SK-N-SH treated with all-trans-retinoic acid at 6 μM for 48 hours (cell line): ENCODE results near the gene FAM174C.
A peak's percentile ranks its signal among the peaks of the same experiment; 100 is the strongest.

Experiments
- ATAC-seq: fragments of 200-7000 bp; cut with Tn5 transposase; 3 replicates; pipeline ENCODE4 v1.9.1; 2020; ENCODE audit warnings: mild to moderate bottlenecking, moderate library complexity
- BACH2 ChIP-seq: fragments of 250-450 bp; sonication (Bioruptor Pico); IDR thresholded peaks from 2 replicates; pipeline ENCODE4 v1.9.0; 2021; ENCODE audit warnings: mild to moderate bottlenecking, borderline replicate concordance
- CREB5 ChIP-seq: fragments of 250-450 bp; sonication (Bioruptor Pico); IDR thresholded peaks from 2 replicates; pipeline ENCODE4 v1.5.1; 2020; ENCODE audit warnings: low read depth, mild to moderate bottlenecking, moderate library complexity
- CSDC2 ChIP-seq: fragments of 250-450 bp; sonication (Bioruptor Pico); IDR thresholded peaks from 2 replicates; pipeline ENCODE4 v1.5.0; 2020; ENCODE audit warnings: mild to moderate bottlenecking, moderate library complexity
- CSRNP3 ChIP-seq: fragments of 250-450 bp; sonication (Bioruptor Pico); IDR thresholded peaks from 2 replicates; pipeline ENCODE4 v1.5.1; 2021; ENCODE audit warnings: mild to moderate bottlenecking, moderate library complexity
- ESRRG ChIP-seq: fragments of 250-450 bp; sonication (Bioruptor Pico); IDR thresholded peaks from 2 replicates; pipeline ENCODE4 v1.6.1; 2021; ENCODE audit warnings: mild to moderate bottlenecking
- GLIS3 ChIP-seq: fragments of 250-450 bp; sonication (Bioruptor Pico); IDR thresholded peaks from 2 replicates; pipeline ENCODE4 v1.5.0; 2020; ENCODE audit warnings: mild to moderate bottlenecking, moderate library complexity
- ISL1 ChIP-seq: fragments of 250-450 bp; sonication (Bioruptor Pico); IDR thresholded peaks from 2 replicates; pipeline ENCODE4 v2.1.2; 2022; ENCODE audit warnings: mild to moderate bottlenecking, moderate library complexity
- OSR1 ChIP-seq: fragments of 250-450 bp; sonication (Bioruptor Pico); IDR thresholded peaks from 2 replicates; pipeline ENCODE4 v1.8.0; 2022; ENCODE audit warnings: moderate library complexity, mild to moderate bottlenecking, inconsistent platforms
- POU6F1 ChIP-seq: fragments of 250-450 bp; sonication (Bioruptor Pico); IDR thresholded peaks from 2 replicates; pipeline ENCODE4 v1.8.0; 2021; ENCODE audit warnings: low read depth, mild to moderate bottlenecking, moderate library complexity, borderline replicate concordance
- PPARA ChIP-seq: fragments of 250-450 bp; sonication (Bioruptor Pico); IDR thresholded peaks from 2 replicates; pipeline ENCODE4 v1.5.0; 2020; ENCODE audit warnings: mild to moderate bottlenecking, borderline replicate concordance
- RARB ChIP-seq: fragments of 250-450 bp; sonication (Bioruptor Pico); IDR thresholded peaks from 2 replicates; pipeline ENCODE4 v1.8.0; 2021; ENCODE audit warnings: mild to moderate bottlenecking, moderate library complexity
- SNAI2 ChIP-seq: fragments of 250-450 bp; sonication (Bioruptor Pico); IDR thresholded peaks from 2 replicates; pipeline ENCODE4 v1.5.0; 2020; ENCODE audit warnings: mild to moderate bottlenecking, moderate library complexity
- TCF4 ChIP-seq: fragments of 250-450 bp; sonication (Bioruptor Pico); IDR thresholded peaks from 2 replicates; pipeline ENCODE4 v1.8.0; 2021; ENCODE audit warnings: mild to moderate bottlenecking, moderate library complexity, borderline replicate concordance
- TOX ChIP-seq: fragments of 250-450 bp; sonication (Bioruptor Pico); IDR thresholded peaks from 2 replicates; pipeline ENCODE4 v1.8.0; 2021; ENCODE audit warnings: mild to moderate bottlenecking, moderate library complexity, borderline replicate concordance
- ZC3H10 ChIP-seq: fragments of 250-450 bp; sonication (Bioruptor Pico); IDR thresholded peaks from 2 replicates; pipeline ENCODE4 v1.5.1; 2021; ENCODE audit warnings: mild to moderate bottlenecking, moderate library complexity
- ZFP3 ChIP-seq: fragments of 250-450 bp; sonication (Bioruptor Pico); IDR thresholded peaks from 2 replicates; pipeline ENCODE4 v1.5.0; 2020; ENCODE audit warnings: mild to moderate bottlenecking, moderate library complexity
- ZFP30 ChIP-seq: fragments of 450-650 bp; formaldehyde crosslinking; IDR thresholded peaks from 2 replicates; pipeline ENCODE4 v1.5.0; 2022; ENCODE audit warnings: mild to moderate bottlenecking, moderate library complexity
- ZNF565 ChIP-seq: fragments of 450-650 bp; formaldehyde crosslinking; conservative IDR thresholded peaks from 2 replicates; pipeline ENCODE4 v1.5.0; 2020; ENCODE audit warnings: low read depth, mild to moderate bottlenecking, moderate library complexity
- ZNF70 ChIP-seq: fragments of 450-650 bp; formaldehyde crosslinking; IDR thresholded peaks from 2 replicates; pipeline ENCODE4 v1.5.0; 2020; ENCODE audit warnings: mild to moderate bottlenecking, moderate library complexity
- ZNF8 ChIP-seq: fragments of 450-650 bp; formaldehyde crosslinking; IDR thresholded peaks from 2 replicates; pipeline ENCODE4 v1.5.0; 2020; ENCODE audit warnings: mild to moderate bottlenecking, moderate library complexity
- TF ChIP-seq, protein P1 (sequence below): fragments of 250-450 bp; sonication (Bioruptor Pico); IDR thresholded peaks from 2 replicates; pipeline ENCODE4 v1.8.0; 2020; ENCODE audit warnings: mild to moderate bottlenecking, moderate library complexity, borderline replicate concordance
- TF ChIP-seq, protein P2 (sequence below): fragments of 250-450 bp; sonication (Bioruptor Pico); IDR thresholded peaks from 2 replicates; pipeline ENCODE4 v1.5.0; 2020; ENCODE audit warnings: mild to moderate bottlenecking, moderate library complexity

The FAM174C gene

DNA sequence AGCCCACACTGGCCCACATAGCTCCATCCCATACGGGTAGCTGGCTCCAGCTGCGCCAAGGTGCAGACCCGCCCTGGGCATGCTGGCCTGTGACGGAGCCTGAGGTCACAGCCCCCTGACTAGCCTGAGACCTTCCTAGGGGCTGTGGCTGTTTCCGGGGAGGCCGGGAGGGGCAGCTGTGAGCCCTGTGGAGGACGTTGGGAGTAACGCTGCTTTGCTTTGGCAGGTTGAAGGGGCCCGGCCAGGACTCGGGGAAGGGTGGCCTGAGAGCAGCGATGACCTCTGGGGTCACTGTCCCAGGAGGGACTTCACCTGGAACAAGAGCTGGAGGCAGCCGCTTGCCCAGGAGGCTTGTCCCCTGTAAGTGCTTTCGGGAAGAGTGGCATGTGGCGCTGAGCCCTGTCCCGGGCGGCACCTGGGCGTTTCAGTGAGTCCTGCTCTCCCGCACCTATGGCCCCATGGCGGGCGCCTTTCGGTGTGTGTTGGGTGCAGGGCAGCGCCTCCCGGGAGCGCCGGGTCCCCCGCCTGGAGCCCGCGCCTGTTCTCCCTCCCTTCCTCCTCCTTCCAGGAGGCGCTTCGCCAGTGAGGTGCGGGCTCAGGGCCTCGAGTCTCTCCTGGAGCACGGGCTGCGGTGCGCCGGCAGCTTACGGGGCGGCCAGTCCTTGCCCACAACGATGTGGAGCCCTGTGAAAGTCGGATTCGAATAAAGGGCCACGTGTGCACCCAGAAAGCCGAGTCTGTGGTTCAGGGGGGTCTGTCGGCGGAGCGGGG lies 1.1 kb upstream of the FAM174C start:
- no peak for TF ChIP-seq ESRRG (CRISPR knock-in tag)
- TF ChIP-seq OSR1 (CRISPR knock-in tag), result no peak
- no peak for TF ChIP-seq TCF4 (CRISPR knock-in tag)
- no peak for TF ChIP-seq ZC3H10
- no peak for TF ChIP-seq SNAI2
- TF ChIP-seq CSRNP3 (CRISPR knock-in tag), result no peak
- TF ChIP-seq ZNF565 (CRISPR knock-in tag), result no peak
- TF ChIP-seq, protein P1, sequence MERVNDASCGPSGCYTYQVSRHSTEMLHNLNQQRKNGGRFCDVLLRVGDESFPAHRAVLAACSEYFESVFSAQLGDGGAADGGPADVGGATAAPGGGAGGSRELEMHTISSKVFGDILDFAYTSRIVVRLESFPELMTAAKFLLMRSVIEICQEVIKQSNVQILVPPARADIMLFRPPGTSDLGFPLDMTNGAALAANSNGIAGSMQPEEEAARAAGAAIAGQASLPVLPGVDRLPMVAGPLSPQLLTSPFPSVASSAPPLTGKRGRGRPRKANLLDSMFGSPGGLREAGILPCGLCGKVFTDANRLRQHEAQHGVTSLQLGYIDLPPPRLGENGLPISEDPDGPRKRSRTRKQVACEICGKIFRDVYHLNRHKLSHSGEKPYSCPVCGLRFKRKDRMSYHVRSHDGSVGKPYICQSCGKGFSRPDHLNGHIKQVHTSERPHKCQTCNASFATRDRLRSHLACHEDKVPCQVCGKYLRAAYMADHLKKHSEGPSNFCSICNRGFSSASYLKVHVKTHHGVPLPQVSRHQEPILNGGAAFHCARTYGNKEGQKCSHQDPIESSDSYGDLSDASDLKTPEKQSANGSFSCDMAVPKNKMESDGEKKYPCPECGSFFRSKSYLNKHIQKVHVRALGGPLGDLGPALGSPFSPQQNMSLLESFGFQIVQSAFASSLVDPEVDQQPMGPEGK, result no peak
- no peak for ATAC-seq

- ATAC-seq, result peak; percentile 17
- TF ChIP-seq TCF4 (CRISPR knock-in tag), result no peak
- no peak for TF ChIP-seq ZNF70
- TF ChIP-seq BACH2, result no peak
- TF ChIP-seq GLIS3 (CRISPR knock-in tag), result no peak
These were observed 474 bp upstream of the FAM174C start for GRCh38 chr19:1274852-1275259.

DNA sequence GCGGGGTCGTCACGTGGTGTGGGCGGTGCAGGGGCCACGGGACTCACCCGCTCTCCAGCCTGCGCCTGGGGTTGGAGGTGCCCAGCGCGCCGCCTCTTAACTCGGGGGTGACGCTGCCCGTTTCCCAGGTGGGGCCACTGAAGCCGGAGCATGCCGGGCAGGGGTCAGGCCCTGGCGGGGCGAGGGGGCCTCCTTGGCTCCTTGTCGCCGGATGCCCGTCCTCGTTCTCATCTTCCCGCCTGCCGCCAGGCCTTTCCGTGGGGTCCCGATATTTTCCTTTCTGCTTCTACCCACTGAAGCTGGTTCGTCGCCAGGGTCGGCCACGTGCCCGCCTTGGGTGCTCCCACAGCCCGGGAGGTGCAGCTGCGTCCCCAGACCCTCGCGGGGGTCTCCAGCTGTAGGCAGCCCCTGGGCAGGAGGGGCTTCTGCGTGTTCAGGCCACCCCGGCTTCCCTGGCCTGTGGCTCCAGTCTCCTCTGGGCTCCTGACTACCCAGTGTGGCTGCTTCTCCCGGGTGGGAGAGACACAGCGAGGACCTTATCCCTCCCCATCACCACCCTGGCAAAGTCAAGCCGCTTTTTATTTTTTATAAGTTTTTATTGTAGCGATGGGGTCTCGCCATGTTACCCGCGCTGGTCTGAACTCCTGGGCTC lies 772 bp downstream of the FAM174C start:
- TF ChIP-seq, protein P2, sequence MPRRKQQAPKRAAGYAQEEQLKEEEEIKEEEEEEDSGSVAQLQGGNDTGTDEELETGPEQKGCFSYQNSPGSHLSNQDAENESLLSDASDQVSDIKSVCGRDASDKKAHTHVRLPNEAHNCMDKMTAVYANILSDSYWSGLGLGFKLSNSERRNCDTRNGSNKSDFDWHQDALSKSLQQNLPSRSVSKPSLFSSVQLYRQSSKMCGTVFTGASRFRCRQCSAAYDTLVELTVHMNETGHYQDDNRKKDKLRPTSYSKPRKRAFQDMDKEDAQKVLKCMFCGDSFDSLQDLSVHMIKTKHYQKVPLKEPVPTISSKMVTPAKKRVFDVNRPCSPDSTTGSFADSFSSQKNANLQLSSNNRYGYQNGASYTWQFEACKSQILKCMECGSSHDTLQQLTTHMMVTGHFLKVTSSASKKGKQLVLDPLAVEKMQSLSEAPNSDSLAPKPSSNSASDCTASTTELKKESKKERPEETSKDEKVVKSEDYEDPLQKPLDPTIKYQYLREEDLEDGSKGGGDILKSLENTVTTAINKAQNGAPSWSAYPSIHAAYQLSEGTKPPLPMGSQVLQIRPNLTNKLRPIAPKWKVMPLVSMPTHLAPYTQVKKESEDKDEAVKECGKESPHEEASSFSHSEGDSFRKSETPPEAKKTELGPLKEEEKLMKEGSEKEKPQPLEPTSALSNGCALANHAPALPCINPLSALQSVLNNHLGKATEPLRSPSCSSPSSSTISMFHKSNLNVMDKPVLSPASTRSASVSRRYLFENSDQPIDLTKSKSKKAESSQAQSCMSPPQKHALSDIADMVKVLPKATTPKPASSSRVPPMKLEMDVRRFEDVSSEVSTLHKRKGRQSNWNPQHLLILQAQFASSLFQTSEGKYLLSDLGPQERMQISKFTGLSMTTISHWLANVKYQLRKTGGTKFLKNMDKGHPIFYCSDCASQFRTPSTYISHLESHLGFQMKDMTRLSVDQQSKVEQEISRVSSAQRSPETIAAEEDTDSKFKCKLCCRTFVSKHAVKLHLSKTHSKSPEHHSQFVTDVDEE (CRISPR knock-in tag), result peak; percentile 30; the same call in 1 of the 2 replicates
- TF ChIP-seq TOX (CRISPR knock-in tag), result no peak
- ATAC-seq, result no peak; the same call in 2 of the 3 replicates

DNA sequence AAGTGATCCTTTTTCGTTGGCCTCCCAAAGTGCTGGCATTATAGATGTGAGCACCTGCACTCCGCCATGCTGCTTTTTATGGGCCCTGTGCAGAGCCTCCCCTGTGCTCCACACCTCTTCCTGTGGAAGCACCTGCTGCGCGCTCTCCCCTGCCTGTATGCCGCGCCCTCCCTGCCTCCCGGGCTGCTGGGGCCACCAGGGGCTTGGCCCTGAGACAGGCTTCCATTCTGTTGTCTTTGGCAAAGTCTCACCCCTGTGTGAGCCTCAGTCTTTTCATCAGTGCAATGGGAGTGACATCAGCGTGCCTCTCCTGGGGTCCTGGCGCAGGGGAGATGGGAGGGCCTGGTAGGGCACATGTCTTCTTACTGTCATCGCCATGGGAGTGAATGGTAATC lies 1.3 kb downstream of the FAM174C start:
- no peak for ATAC-seq
- TF ChIP-seq BACH2 (no peak), CREB5 (CRISPR knock-in tag) (no peak), POU6F1 (CRISPR knock-in tag) (no peak), RARB (CRISPR knock-in tag) (no peak), TCF4 (CRISPR knock-in tag) (no peak), CSDC2 (no peak), ZFP3 (CRISPR knock-in tag) (no peak), ZNF8 (no peak), CSRNP3 (CRISPR knock-in tag) (no peak), OSR1 (CRISPR knock-in tag) (no peak), ZNF70 (no peak), ZFP30 (no peak), GLIS3 (CRISPR knock-in tag) (no peak), ISL1 (CRISPR knock-in tag) (no peak), PPARA (no peak), ZNF565 (CRISPR knock-in tag) (no peak)
- TF ChIP-seq, protein P2 (CRISPR knock-in tag), result no peak
